Measurements from ENCODE around the gene LRBA. TPM values are rescaled to one million over a fixed set of nuclear protein-coding genes. Genes with fewer than 3 reads are reported as not detected.

The LRBA gene
- total RNA-seq, 2 donors from 2014 or later = 50.1 to 59.9 TPM

- no peak for DNase-seq
- Histone ChIP-seq H3K4me1 (peaks cover 11% of the 10 kb centered on the region), H3K27ac (no peak overlapping the region), H3K9me3 (no peaks in the 10 kb centered on the region), H3K36me3 (replicated peaks in 1 of 2; ENCODE audit: insufficient read depth in 1 of 2, low read depth in 2 of 2) (no peaks in the 10 kb centered on the region), H3K4me3 (no peak overlapping the region), H3K27me3 (no peaks in the 10 kb centered on the region)
- TF ChIP-seq POLR2A (IDR thresholded peaks at IDR 0.05) (no peak), CTCF (IDR thresholded peaks at IDR 0.05) (no peak)
- intact Hi-C loops (cut with DNase I) = no loop called here
- 92 to 97% methylated on average over 3 of the region's 3 CpGs for WGBS, 2 donors
- no peak for ATAC-seq
These were observed 36.1 kb downstream of the LRBA start for GRCh38 chr4:150978738-150979575.

DNA sequence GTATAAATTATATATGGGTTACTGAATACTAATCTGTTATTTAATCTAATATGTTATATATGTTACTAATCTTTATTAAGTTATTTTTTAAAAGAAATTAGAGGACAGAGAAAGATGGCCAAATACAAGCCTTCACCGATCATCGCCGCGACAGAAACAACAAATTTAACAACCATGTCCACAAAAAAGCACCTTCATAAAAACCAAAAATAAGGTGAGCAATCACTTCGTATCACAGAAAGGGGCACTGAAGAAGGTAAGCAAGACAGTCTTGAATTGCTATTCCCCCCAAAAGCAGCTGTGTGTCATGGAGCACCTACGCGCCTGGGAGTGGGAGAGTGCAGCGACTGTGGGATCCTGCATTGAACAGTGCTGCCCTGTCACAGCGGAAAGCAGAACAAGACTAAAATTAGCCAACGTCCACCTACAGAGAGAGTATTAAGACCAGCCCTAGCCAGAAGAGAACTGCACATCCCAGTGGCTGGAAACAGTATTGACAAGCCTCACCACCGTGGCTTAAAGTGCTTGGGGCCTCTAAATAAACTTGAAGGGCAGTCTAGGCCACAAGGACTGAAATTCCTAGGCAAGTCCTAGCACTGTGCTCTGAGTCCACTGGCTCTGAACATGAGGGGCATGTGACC is 38.5 kb downstream of the LRBA start:
- no peak overlapping the region for H3K27ac ChIP-seq
- no peak for ATAC-seq
- H3K4me3 ChIP-seq = no peak overlapping the region
- TF ChIP-seq CTCF (IDR thresholded peaks at IDR 0.05) (no peak), POLR2A (IDR thresholded peaks at IDR 0.05) (no peak)
- no peaks in the 10 kb centered on the region for H3K9me3 ChIP-seq
- H3K4me1 ChIP-seq = peaks cover 16% of the 10 kb centered on the region
- 79 to 85% methylated on average over 10 to 11 of the region's 11 CpGs for WGBS, 2 donors
- H3K27me3 ChIP-seq = no peaks in the 10 kb centered on the region
- intact Hi-C loops (cut with DNase I) = no loop called here
- no peak for DNase-seq
- no peaks in the 10 kb centered on the region for H3K36me3 ChIP-seq (replicated peaks in 1 of 2; ENCODE audit: insufficient read depth in 1 of 2, low read depth in 2 of 2)

GRCh38 chr4:150974750-150975149 is 40.3 kb downstream of the LRBA start:
- TF ChIP-seq POLR2A (IDR thresholded peaks at IDR 0.05) (no peak), CTCF (IDR thresholded peaks at IDR 0.05) (no peak)
- H3K9me3 ChIP-seq = no peaks in the 10 kb centered on the region
- no peak for ATAC-seq
- no peaks in the 10 kb centered on the region for H3K27me3 ChIP-seq
- intact Hi-C loops (cut with DNase I) = no loop called here
- 67 to 75% methylated on average over 1 of the region's 1 CpG for WGBS, 2 donors
- H3K4me3 ChIP-seq = no peak overlapping the region
- H3K27ac ChIP-seq = no peak overlapping the region
- no peak for DNase-seq
- peaks cover 16% of the 10 kb centered on the region for H3K4me1 ChIP-seq
- H3K36me3 ChIP-seq (replicated peaks in 1 of 2; ENCODE audit: insufficient read depth in 1 of 2, low read depth in 2 of 2) = no peaks in the 10 kb centered on the region

DNA sequence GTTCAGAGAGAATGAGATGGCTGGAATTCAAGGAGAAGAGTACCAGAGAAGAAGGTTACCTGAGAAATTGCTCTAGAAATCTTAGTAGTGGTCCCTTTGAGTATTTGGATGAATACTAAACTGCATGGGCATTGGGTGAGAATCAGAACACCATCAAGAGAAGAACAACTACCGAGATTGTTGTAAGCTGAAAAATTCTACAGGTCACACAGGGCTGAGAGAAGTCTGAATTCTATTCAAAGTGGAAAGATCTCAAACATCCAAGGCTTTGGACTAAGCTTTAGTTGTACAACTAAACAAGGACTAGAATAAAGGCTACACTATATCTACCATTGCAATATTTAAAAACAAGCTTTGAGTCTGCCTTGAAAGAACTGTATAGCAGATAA is 40.8 kb downstream of the LRBA start:
- Histone ChIP-seq H3K9me3 (no peaks in the 10 kb centered on the region), H3K4me3 (no peak overlapping the region), H3K4me1 (peaks cover 16% of the 10 kb centered on the region), H3K27me3 (no peaks in the 10 kb centered on the region), H3K27ac (no peak overlapping the region), H3K36me3 (replicated peaks in 1 of 2; ENCODE audit: insufficient read depth in 1 of 2, low read depth in 2 of 2) (no peaks in the 10 kb centered on the region)
- no peak for TF ChIP-seq POLR2A (IDR thresholded peaks at IDR 0.05)
- no peak for TF ChIP-seq CTCF (IDR thresholded peaks at IDR 0.05)
- 92 to 94% methylated on average over 1 of the region's 1 CpG for WGBS, 2 donors
- no peak for DNase-seq
- intact Hi-C loops (cut with DNase I) = no loop called here
- ATAC-seq = no peak

All from body of pancreas (tissue), 4 donors.